HG03175 (cell line): ENCODE results near the gene GALNT4.

Source experiments
- ATAC-seq: cut with Tn5 transposase; IDR thresholded peaks from one replicate; pipeline ENCODE4 v1.9.1; 2021; ENCODE audit warnings: mild to moderate bottlenecking, moderate library complexity; ENCODE audit not compliant: unreplicated experiment

The GALNT4 gene

GRCh38 chr12:89524541-89525304 lies at the start of gene GALNT4:
GALNT4 (minus strand) TSS chr12:89524796; CDS start chr12:89524549, 247 bp downstream.
- ATAC-seq = peak; percentile 71

GRCh38 chr12:89573051-89573810 lies 48.6 kb upstream of the GALNT4 start:
- no peak for ATAC-seq

- no peak for ATAC-seq
Observed at GRCh38 chr12:89571491-89572195, 47.0 kb upstream of the GALNT4 start.

- no peak for ATAC-seq
Observed at GRCh38 chr12:89568484-89568883, 43.9 kb upstream of the GALNT4 start.

- ATAC-seq = no peak
Observed at GRCh38 chr12:89567691-89568239, 43.2 kb upstream of the GALNT4 start.

- no peak for ATAC-seq
Observed at GRCh38 chr12:89566615-89567014, 42.0 kb upstream of the GALNT4 start.

- ATAC-seq = no peak
Observed at GRCh38 chr12:89565002-89565401, 40.4 kb upstream of the GALNT4 start.

- ATAC-seq = no peak
Observed at GRCh38 chr12:89559753-89560152, 35.2 kb upstream of the GALNT4 start.

- no peak for ATAC-seq
Observed at GRCh38 chr12:89556976-89557375, 32.4 kb upstream of the GALNT4 start.

- ATAC-seq = no peak
Observed at GRCh38 chr12:89552376-89552775, 27.8 kb upstream of the GALNT4 start.

GRCh38 chr12:89551747-89552146 lies 27.2 kb upstream of the GALNT4 start:
- ATAC-seq = no peak

- ATAC-seq = no peak
Observed at GRCh38 chr12:89547101-89547500, 22.5 kb upstream of the GALNT4 start.

GRCh38 chr12:89546151-89546550 lies 21.6 kb upstream of the GALNT4 start:
- no peak for ATAC-seq

- no peak for ATAC-seq
Observed at GRCh38 chr12:89544681-89545184, 20.1 kb upstream of the GALNT4 start.

GRCh38 chr12:89544022-89544421 lies 19.4 kb upstream of the GALNT4 start:
- no peak for ATAC-seq

- ATAC-seq = peak; percentile 72
Observed at GRCh38 chr12:89542912-89543592, 18.5 kb upstream of the GALNT4 start.

GRCh38 chr12:89542236-89542635 lies 17.6 kb upstream of the GALNT4 start:
- ATAC-seq = no peak

- no peak for ATAC-seq
Observed at GRCh38 chr12:89540586-89540985, 16.0 kb upstream of the GALNT4 start.

GRCh38 chr12:89539426-89540223 lies 15.0 kb upstream of the GALNT4 start:
- no peak for ATAC-seq

- ATAC-seq = no peak
Observed at GRCh38 chr12:89538897-89539296, 14.3 kb upstream of the GALNT4 start.
